ENCODE measurements around the gene SCD5.

The SCD5 gene

GRCh38 chr4:82623121-82623683 lies 175.4 kb downstream of the SCD5 start:
- no peak for DNase-seq

GRCh38 chr4:82621251-82621650 lies 177.3 kb downstream of the SCD5 start:
- no peak for DNase-seq

- DNase-seq: no peak
Observed at GRCh38 chr4:82620126-82620735, 178.4 kb downstream of the SCD5 start.

- DNase-seq: no peak
Observed at GRCh38 chr4:82618103-82618720, 180.4 kb downstream of the SCD5 start.

GRCh38 chr4:82614838-82615449 lies 183.7 kb downstream of the SCD5 start:
- DNase-seq: no peak

DNA sequence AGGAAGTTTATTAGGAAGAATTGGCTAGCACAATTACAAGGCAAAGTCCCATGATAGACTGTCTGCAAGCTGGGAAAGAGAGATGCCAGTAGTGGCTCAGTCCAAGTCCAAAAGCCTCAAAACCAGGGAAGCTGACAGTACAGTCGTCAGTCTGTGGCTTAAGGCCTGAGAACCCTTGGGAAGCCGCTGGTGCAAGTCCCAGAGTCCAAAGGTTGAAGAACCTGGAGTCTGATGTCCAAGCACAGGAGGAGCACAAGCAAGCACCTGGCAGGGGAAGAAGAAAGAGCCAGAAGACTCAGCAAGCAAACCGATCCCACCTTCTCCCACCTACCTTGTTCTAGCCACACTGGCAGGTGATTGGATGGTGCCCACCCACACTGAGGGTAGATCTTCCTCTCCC lies 185.5 kb downstream of the SCD5 start:
- no peak for DNase-seq

DNA sequence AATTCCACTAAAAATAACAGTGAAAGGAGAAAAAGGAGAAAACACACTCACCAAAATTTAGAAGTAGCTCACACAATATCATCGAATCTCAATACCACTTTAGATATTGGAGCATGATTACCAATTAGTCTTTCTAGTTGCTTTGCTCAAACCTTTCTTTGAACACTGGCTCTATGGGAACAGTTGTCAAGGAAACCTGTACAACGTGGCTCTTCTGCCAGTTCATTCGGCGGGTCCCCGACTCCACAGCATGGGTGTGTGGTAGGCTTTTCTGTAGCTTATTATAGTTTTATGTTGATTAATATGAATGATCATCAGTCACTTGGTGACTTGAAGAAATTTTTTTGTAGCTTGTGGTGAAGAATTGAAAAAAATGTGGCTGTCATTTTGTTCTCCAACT lies 186.6 kb downstream of the SCD5 start:
- no peak for DNase-seq

- DNase-seq: no peak
Observed at GRCh38 chr4:82611527-82611926, 187.1 kb downstream of the SCD5 start.

DNA sequence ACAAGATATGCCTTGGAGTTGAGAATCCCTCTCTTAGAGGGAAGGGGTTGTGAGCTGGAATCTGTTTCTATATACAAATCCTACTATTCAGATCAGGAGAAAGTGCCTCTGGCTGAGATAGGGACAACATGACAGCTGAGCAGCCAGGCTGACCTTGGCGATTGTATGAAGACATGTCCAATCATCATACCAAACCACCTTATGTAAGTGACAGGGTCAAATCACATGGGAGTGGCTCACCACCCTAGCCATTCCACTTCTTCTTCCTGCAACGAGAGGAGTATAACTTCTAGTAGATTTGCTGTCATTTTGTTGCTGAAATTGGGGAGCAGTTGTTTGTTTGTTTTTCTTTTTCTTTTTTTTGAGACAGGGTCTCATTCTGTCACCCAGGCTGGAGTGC lies 188.6 kb downstream of the SCD5 start:
- DNase-seq: no peak

GRCh38 chr4:82606622-82607021 lies 192.0 kb downstream of the SCD5 start:
- DNase-seq: no peak

- DNase-seq: no peak
Observed at GRCh38 chr4:82604522-82604921, 194.1 kb downstream of the SCD5 start.

DNA sequence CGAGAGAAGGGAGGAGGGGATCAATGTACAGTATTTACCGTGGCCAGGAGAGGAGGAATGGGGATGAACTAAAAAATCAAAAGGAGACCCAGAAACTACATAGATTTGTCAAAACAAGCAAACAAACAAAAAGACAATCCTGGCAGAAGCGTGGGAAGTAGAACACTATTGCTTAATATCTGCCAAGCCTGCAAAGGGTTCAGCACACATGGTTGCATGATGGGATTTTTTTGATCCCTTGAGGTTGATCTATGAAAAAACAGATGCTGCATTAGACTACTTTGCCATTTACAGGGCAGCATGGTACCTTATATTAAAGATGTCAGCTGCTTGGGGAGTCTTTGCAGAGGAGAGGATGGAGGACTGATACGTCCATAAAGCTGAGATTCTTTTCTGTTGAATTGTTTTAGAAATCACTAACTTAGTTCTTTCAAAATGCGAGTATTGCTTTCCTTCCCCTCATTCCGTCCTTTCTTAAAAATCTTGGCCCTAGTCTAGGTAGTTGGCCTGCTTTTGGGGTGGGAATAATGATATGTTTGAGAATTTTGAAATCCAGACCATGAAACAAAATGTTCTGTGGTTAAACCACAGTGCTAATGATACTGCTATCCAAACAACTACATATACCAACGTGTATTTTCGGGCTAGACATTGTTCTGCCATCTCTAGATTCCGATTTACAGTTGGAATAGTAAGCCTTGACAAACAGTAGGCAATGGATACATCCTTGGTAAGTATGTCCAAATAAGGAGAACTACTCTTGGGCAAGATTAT lies 197.2 kb downstream of the SCD5 start:
- no peak for DNase-seq

- no peak for DNase-seq
Observed at GRCh38 chr4:82599336-82599735, 199.3 kb downstream of the SCD5 start.

DNA sequence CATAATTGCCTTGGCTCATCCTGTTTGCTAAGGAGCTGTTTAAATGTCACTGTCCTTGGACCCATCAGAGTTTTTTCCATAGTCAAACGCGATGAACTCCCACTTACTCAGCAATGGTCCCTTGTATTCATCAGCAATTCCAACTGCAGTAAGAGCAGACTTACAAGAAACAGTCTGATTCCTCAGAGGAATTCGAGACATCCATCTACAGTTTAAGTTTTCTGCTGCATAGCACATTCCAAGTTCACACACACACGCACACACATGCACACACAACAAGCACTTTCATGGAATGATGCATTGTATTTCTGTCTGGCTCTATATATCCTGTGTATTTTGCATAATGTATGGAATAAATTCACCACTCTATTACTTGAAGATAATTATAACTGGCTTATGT lies 204.1 kb downstream of the SCD5 start:
- DNase-seq: no peak

- DNase-seq: no peak
Observed at GRCh38 chr4:82593411-82593810, 205.2 kb downstream of the SCD5 start.

DNA sequence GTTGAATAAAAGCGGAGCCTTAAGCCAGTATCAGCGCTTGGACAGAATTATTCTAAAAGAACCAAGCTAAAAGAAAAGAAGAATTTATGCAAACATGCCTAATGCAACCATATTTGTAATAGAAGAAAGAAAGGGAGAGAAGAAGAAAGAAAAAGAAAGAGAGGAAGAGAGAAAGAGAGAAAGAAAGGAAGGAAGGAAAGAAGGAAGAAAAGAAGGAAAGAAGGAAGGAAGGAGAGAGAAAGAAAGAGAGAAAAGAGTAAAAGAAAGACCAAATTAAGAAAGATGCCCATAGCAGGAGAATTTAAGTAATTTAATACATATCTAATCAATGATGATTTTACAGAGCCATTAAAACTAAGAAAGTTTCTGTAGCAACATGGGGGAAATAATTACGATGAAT lies 206.0 kb downstream of the SCD5 start:
- no peak for DNase-seq

DNA sequence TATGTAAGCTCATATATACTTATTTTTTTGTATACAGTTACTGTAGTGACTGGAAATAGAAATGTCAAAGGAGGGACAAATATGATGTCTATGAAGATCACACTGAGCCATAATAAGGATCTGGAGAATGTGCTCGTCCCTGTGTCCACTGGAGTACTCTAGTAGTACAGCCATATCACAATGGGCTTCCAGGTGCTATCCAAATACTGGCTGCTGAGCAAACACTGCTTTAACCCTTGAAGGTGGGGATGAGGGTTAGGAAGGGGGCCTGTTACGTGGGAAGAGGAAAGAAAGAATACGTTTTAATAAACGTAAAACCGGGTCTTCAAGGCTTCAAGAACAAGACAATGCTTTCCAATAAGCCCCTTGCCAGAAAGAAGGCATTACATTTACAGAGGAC lies 207.0 kb downstream of the SCD5 start:
- no peak for DNase-seq

- DNase-seq: no peak
Observed at GRCh38 chr4:82589756-82590155, 208.8 kb downstream of the SCD5 start.

DNA sequence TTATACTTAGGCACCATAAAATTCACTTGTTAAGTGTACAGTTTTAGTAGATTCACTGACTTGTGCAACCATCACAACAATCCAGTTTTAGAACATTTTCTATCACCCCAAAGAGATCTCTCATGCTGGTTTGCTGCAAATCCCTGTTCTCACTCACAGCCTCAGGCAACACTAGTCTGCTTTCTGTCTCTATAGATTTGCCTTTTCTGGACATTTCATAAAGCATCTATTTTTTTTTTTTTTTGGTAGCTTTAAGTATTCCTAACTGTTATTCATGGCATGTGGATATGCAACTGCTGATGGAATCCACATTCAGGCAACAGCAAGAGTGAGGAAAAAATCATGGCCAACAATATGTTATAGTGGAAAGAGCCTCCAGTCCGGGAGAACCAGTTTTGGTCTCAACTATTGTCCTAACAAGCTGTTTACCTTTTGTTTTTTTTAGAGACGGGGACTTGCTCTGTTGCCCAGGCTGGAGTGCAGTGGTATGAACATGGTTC lies 209.8 kb downstream of the SCD5 start:
- DNase-seq: no peak

- no peak for DNase-seq
Observed at GRCh38 chr4:82587826-82588540, 210.6 kb downstream of the SCD5 start.

GRCh38 chr4:82585690-82586435 lies 212.7 kb downstream of the SCD5 start:
- no peak for DNase-seq

DNA sequence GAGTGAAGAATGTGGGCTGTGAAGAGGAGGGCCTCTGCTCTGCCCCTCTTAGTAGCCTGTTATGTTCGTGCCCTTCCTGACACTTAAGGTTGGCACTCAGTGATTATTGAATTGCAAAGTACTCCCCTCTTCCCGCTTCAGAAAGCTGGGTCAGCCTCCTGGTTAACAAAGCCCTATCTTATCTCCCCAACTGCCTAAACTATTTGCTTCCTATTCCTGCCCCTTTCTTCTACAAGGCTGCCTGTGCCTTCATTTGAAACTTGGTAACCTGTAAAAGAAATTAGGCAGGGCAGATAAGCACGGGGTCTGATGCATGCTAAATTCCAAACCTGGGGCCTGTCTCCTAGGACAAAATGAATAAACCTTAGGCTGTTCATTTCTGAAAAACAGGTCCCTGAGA lies 213.7 kb downstream of the SCD5 start:
- DNase-seq: no peak

Measured in NCI-H526 treated with DMSO at 0.1 percent for 48 hours (cell line).